ENCODE measurements around the gene DMRTC2. TPM values are rescaled to one million over a fixed set of nuclear protein-coding genes. Genes with fewer than 3 reads are reported as not detected.
A peak's percentile ranks its signal among the peaks of the same experiment; 100 is the strongest.

Gene DMRTC2
- total RNA-seq, 1 experiment from 2014 or later: not detected

DNA sequence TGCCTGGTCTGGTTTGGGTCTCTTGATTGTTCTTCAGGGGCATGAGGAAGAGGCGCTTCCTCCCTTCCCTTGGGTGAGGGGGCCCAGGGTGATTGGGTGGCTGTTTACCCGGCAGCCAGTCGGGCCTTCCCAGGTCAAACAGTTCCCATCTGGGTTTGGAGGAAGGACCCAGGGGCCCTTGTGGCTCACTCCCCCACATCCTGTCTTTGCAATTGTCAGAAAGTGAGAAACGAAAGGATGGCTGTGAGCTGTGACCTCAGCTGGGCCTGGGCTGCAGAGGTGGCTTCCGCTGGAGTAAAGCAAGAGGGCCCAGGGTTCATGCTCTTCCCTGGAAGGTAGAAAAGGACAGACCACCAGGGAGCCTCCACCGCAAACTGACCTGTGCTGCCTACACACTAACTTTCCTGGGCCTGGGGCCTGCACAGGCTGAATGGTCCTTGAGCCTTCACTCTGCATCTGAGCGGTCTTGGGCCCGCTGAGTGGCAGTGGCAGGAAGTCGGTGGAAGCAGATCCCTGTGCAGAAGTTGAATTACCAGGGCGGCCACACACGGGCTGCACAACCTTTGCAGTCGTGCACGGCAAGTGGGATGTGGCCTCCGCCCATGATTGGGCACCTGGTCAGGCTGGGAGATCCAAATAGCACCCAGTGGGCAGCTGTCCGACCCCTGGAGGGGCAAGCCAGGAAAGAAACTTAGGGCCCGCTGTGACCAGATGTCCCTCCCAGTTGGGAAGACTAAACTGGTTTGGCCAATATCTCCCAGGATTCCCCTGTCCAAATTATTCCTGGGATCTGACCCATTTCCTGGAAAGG is 26.9 kb downstream of the DMRTC2 start:
- peaks cover 34 to 49% of the 10 kb centered on the region in 2 experiments for H3K36me3 ChIP-seq (ENCODE audit: control insufficient read depth in 1 of 2, insufficient read depth in 2 of 2, low read length in 2 of 2)
- intact Hi-C loops (cut with micrococcal nuclease): no loop called here
- peaks cover 39% of the 10 kb centered on the region; the same call in 1 of the 2 replicates for H4K20me1 ChIP-seq (ENCODE audit: insufficient read depth)
- TF ChIP-seq EGR1 (IDR thresholded peaks at IDR 0.05; ENCODE audit: low read depth) (no peak), ELF1 (IDR thresholded peaks at IDR 0.05; ENCODE audit: borderline replicate concordance, low read depth) (no peak), ZBTB33 (IDR thresholded peaks at IDR 0.05; ENCODE audit: extremely low read depth, insufficient replicate concordance, low read length) (no peak), TCF7L2 (IDR thresholded peaks at IDR 0.05; ENCODE audit: borderline replicate concordance, extremely low read depth, insufficient read depth, insufficient read length) (no peak), POLR2A (IDR thresholded peaks at IDR 0.05; ENCODE audit: borderline replicate concordance, extremely low read depth, insufficient read depth, insufficient read length) (no peak), RAD21 (IDR thresholded peaks at IDR 0.05; ENCODE audit: low read depth) (no peak), EZH2phosphoT487 (IDR thresholded peaks at IDR 0.05; ENCODE audit: borderline replicate concordance) (no peak), CEBPB (IDR thresholded peaks at IDR 0.05; ENCODE audit: low read depth) (no peak), ZNF274 (IDR thresholded peaks at IDR 0.05; ENCODE audit: low read depth, low read length) (no peak), POLR2AphosphoS5 (IDR thresholded peaks at IDR 0.05; ENCODE audit: low read depth, low read length) (peak; percentile 48; the same call in 1 of the 2 replicates), YY1 (IDR thresholded peaks at IDR 0.05; ENCODE audit: extremely low read depth, insufficient replicate concordance, low read depth, low read length) (no peak), ATF3 (IDR thresholded peaks at IDR 0.05) (no peak), SRF (IDR thresholded peaks at IDR 0.05; ENCODE audit: low read depth) (no peak), CBX3 (IDR thresholded peaks at IDR 0.05; ENCODE audit: low read depth) (no peak), FOSL1 (IDR thresholded peaks at IDR 0.05; ENCODE audit: low read depth) (no peak), ZFX (IDR thresholded peaks at IDR 0.05) (no peak), EZH2 (IDR thresholded peaks at IDR 0.05) (no peak)
- TF ChIP-seq, protein P1, sequence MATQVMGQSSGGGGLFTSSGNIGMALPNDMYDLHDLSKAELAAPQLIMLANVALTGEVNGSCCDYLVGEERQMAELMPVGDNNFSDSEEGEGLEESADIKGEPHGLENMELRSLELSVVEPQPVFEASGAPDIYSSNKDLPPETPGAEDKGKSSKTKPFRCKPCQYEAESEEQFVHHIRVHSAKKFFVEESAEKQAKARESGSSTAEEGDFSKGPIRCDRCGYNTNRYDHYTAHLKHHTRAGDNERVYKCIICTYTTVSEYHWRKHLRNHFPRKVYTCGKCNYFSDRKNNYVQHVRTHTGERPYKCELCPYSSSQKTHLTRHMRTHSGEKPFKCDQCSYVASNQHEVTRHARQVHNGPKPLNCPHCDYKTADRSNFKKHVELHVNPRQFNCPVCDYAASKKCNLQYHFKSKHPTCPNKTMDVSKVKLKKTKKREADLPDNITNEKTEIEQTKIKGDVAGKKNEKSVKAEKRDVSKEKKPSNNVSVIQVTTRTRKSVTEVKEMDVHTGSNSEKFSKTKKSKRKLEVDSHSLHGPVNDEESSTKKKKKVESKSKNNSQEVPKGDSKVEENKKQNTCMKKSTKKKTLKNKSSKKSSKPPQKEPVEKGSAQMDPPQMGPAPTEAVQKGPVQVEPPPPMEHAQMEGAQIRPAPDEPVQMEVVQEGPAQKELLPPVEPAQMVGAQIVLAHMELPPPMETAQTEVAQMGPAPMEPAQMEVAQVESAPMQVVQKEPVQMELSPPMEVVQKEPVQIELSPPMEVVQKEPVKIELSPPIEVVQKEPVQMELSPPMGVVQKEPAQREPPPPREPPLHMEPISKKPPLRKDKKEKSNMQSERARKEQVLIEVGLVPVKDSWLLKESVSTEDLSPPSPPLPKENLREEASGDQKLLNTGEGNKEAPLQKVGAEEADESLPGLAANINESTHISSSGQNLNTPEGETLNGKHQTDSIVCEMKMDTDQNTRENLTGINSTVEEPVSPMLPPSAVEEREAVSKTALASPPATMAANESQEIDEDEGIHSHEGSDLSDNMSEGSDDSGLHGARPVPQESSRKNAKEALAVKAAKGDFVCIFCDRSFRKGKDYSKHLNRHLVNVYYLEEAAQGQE (IDR thresholded peaks at IDR 0.05; ENCODE audit: low read depth): no peak

More for the DNA sequence above, 26.9 kb downstream of the DMRTC2 start:
- ATAC-seq (peak; percentile 13), DNase-seq (ENCODE audit: low read depth, low spot score) (no peak)
- H3K4me2 ChIP-seq (ENCODE audit: low read length): no peak overlapping the region
- RAD21 ChIA-PET (ENCODE audit: low non-redundant PET in 1 of 2, low total read pairs in 2 of 2, uncharacterized antibody in 2 of 2, unreplicated experiment in 2 of 2): no interaction called here
- H3K9me3 ChIP-seq (ENCODE audit: control insufficient read depth in 1 of 2, insufficient read depth in 1 of 2, low read depth in 1 of 2, low read length in 2 of 2): no peaks in the 10 kb centered on the region
- CTCF ChIA-PET: interaction anchor here (1.5 to 2.3 kb wide), 5 partner anchors 12 to 163 kb away, joined by 3 to 16 read pairs (median 6); partner anchors contain the start of genes RABAC1 and RPS19
- H3K79me2 ChIP-seq (ENCODE audit: insufficient read depth, low read length): peaks cover 33% of the 10 kb centered on the region
- no peak overlapping the region; the same call in 1 of the 2 replicates for H3K9ac ChIP-seq (ENCODE audit: low read length)
- H3K27ac ChIP-seq (ENCODE audit: low read depth, low read length): peak overlapping the region; percentile 51
- H3K4me3 ChIP-seq (replicated peaks in 1 of 2; ENCODE audit: low read depth in 1 of 2, low read length in 2 of 2): no peak overlapping the region
- no peaks in the 10 kb centered on the region for H3K9me2 ChIP-seq (ENCODE audit: insufficient read depth)
- POLR2A ChIA-PET: interaction anchor here (1.7 to 5.2 kb wide), 3 partner anchors 12 to 85 kb away, joined by 4 to 36 read pairs (median 6); partner anchors contain the start of gene RPS19
- no peak overlapping the region for H2AFZ ChIP-seq (ENCODE audit: low read depth, low read length, poor library complexity, severe bottlenecking)
- no peaks in the 10 kb centered on the region for H3K27me3 ChIP-seq (ENCODE audit: insufficient read depth, low read length)
- peaks cover 0 to 34% of the 10 kb centered on the region in 2 experiments; a peak in 2 of 4 replicates for H3K4me1 ChIP-seq (ENCODE audit: control insufficient read depth in 1 of 2, insufficient read depth in 2 of 2, low read length in 2 of 2)
- no TSS peak for BruUV-seq (replicated peaks)

Data from HCT116 (cell line).